GM12878 (cell line): ENCODE data around the gene NMNAT3. TPM values are rescaled to one million over a fixed set of nuclear protein-coding genes. Genes with fewer than 3 reads are reported as not detected.

Experiments
- ATAC-seq: fragments of 200-7000 bp; cut with Tn5 transposase; 3 replicates; pipeline ENCODE4 v1.9.1; 2020; ENCODE audit warnings: mild to moderate bottlenecking, moderate library complexity
- BruUV-seq: library from RNA; stranded (reverse); fragments of 400-500 nt; replicated peaks from 2 replicates; lab custom pipeline; 2021; lab: Mats Ljungman, UMichigan
- CTCF ChIA-PET: fragments of 300-600 bp; sonication (Branson Sonifier 250); formaldehyde crosslinking; extraction: SDS; loops from one replicate; lab custom pipeline; 2021; ENCODE audit warnings: inconsistent platforms; lab: Yijun Ruan, JAX
- POLR2A ChIA-PET: fragments of 350-600 bp; formaldehyde crosslinking; extraction: SDS; loops from one replicate; lab custom pipeline; 2021; ENCODE audit warnings: inconsistent platforms; lab: Charles Lee
- RAD21 ChIA-PET: fragments of 300-600 bp; sonication (Branson Sonifier 250); formaldehyde crosslinking; loops from one replicate; lab custom pipeline; 2023; ENCODE audit warnings: antibody characterized with exemption; ENCODE audit not compliant: unreplicated experiment; lab: Charles Lee
- SMC1A ChIA-PET: fragments of 300-600 bp; sonication (Branson Sonifier 250); formaldehyde crosslinking; loops from one replicate; lab custom pipeline; 2023; ENCODE audit not compliant: unreplicated experiment, uncharacterized antibody; lab: Charles Lee
- DNase-seq: peaks from one replicate; pipeline ENCODE4 v3.0.0-alpha.2; 2011; ENCODE audit warnings: low read depth, low spot score
- FAIRE-seq: peaks from 3 replicates; lab custom pipeline; 2011; peaks lifted over from hg19 to GRCh38; lab: Jason Lieb, UNC
- H2AFZ ChIP-seq: 2 replicates; pipeline ENCODE4 v1.6.0; 2011; ENCODE audit warnings: low read depth, low read length, control low read depth; ENCODE audit not compliant: control insufficient read depth
- H3K27ac ChIP-seq: 2 replicates; pipeline ENCODE4 v1.5.1; 2011; ENCODE audit warnings: control low read depth; ENCODE audit not compliant: control insufficient read depth, insufficient read depth
- H3K27me3 ChIP-seq, 2 experiments: replicated peaks in 1 of 2; 2 replicates each; pipeline versions ENCODE4 v1.6.0 to v1.6.1; 2011; ENCODE audit warnings: low read length in 1 of 2; ENCODE audit not compliant: control insufficient read depth in 2 of 2, insufficient read depth in 2 of 2
- H3K36me3 ChIP-seq, 2 experiments: 2 replicates each; pipeline ENCODE4 v1.5.1; 2011; ENCODE audit warnings: low read length in 1 of 2; ENCODE audit not compliant: control insufficient read depth in 2 of 2, insufficient read depth in 2 of 2
- H3K4me1 ChIP-seq: 2 replicates; pipeline ENCODE4 v1.6.1; 2011; ENCODE audit warnings: mild to moderate bottlenecking, low read length, moderate library complexity, mixed read lengths; ENCODE audit not compliant: control insufficient read depth, insufficient read depth
- H3K4me2 ChIP-seq: 2 replicates; pipeline ENCODE4 v1.6.0; 2011; ENCODE audit warnings: control low read depth; ENCODE audit not compliant: control insufficient read depth, insufficient read depth
- H3K4me3 ChIP-seq: fragments of 200-600 bp; sonication (generic); 2 replicates; pipeline ENCODE4 v1.5.1; 2016
- H3K79me2 ChIP-seq: 2 replicates; pipeline ENCODE4 v1.6.0; 2011; ENCODE audit warnings: low read length; ENCODE audit not compliant: control insufficient read depth, insufficient read depth
- H3K9ac ChIP-seq: 2 replicates; pipeline ENCODE4 v1.8.0; 2011; ENCODE audit warnings: low read length, control low read depth, mixed read lengths; ENCODE audit not compliant: control insufficient read depth, insufficient read depth
- H3K9me3 ChIP-seq: replicated peaks from 3 replicates; pipeline ENCODE4 v1.5.1; 2011; ENCODE audit warnings: mild to moderate bottlenecking, low read length; ENCODE audit not compliant: control insufficient read depth, insufficient read depth
- H4K20me1 ChIP-seq: 2 replicates; pipeline ENCODE4 v1.6.0; 2011; ENCODE audit not compliant: control insufficient read depth, insufficient read depth
- CEBPB ChIP-seq, 2 experiments: fragments of 150-350 bp in 1 of 2; IDR thresholded peaks; 2 replicates each; pipeline ENCODE4 v1.6.1; 2012 to 2014; ENCODE audit warnings: low read depth in 2 of 2, low read length in 2 of 2, borderline replicate concordance in 1 of 2, inconsistent platforms in 1 of 2
- CTCF ChIP-seq, 3 experiments: IDR thresholded peaks in 2 of 3; conservative IDR thresholded peaks in 1 of 3; 2 replicates each; pipeline ENCODE4 v1.5.1; 2011; ENCODE audit warnings: low read depth in 3 of 3, low read length in 3 of 3, mild to moderate bottlenecking in 3 of 3, control low read depth in 2 of 3, moderate library complexity in 2 of 3, inconsistent platforms in 1 of 3, mixed read lengths in 1 of 3; ENCODE audit not compliant: control insufficient read depth in 2 of 3, insufficient read depth in 1 of 3; ENCODE audit errors: extremely low read depth in 1 of 3
- EP300 ChIP-seq, 2 experiments: fragments of 150-350 bp in 1 of 2; IDR thresholded peaks; 2 replicates each; pipeline ENCODE4 v1.6.1; 2011 to 2012; ENCODE audit warnings: low read depth in 2 of 2, low read length in 2 of 2, borderline replicate concordance in 1 of 2, improper control_type of control experiment in 1 of 2, inconsistent platforms in 1 of 2; ENCODE audit not compliant: control insufficient read depth in 1 of 2
- IKZF2 ChIP-seq, 2 experiments: fragments of 450-650 bp; IDR thresholded peaks; 2 replicates each; pipeline ENCODE4 v1.6.1; 2017; ENCODE audit warnings: mild to moderate bottlenecking in 2 of 2, moderate library complexity in 2 of 2
- WGBS: methylation state at CpG from one replicate; pipeline ENCODE4 v1.1.6; 2016; ENCODE audit warnings: low lambda C conversion rate; ENCODE audit not compliant: insufficient replicate concordance, insufficient coverage; ENCODE audit errors: missing lambda C conversion rate; 5-methylcytosine and 5-hydroxymethylcytosine counted together
- in situ Hi-C: fragments of 300-500 bp; cut with MboI; formaldehyde crosslinking; loops from 9 replicates; pipeline ENCODE4 v1.14.3; 2018; ENCODE audit warnings: mixed read lengths
- intact Hi-C: fragments of 100-400 bp; cut with micrococcal nuclease; formaldehyde crosslinking; loops from one replicate; pipeline ENCODE4 v1.14.2; 2022; ENCODE audit not compliant: unreplicated experiment
- polyA plus RNA-seq, 11 experiments: library from polyadenylated mRNA; depleted of rRNA in 4 of 11; unstranded in 6 of 11; stranded (reverse) in 5 of 11; fragments of >200 nt; fragmentation: Nextera tagmentation in 4 of 11; fragmentation: Illumina TruSeq in 1 of 11; extraction: Ambion mirVana in 4 of 11; extraction: Trizol in 1 of 11; gene quantifications; 1 replicate in 1 of 11; 2 replicates in 10 of 11; pipeline versions ENCODE4 v1.2.1 to v1.2.3, GENCODE V29; 2011 to 2016; ENCODE audit warnings: inconsistent platforms in 2 of 11, missing spikeins in 2 of 11, low read depth in 1 of 11
- total RNA-seq, 4 experiments: library from RNA; depleted of rRNA in 3 of 4; stranded (reverse); fragments of >200 nt in 3 of 4; fragmentation: Illumina TruSeq in 1 of 4; extraction: Trizol in 1 of 4; gene quantifications; 2 replicates each; pipeline versions ENCODE4 v1.2.1 to v1.2.3, GENCODE V29; 2013 to 2021

NMNAT3 gene
- total and polyA plus RNA-seq, 10 of the 15 experiments (the other 5 are each of a cell fraction or from before 2014, with no cell fraction given): under 0.01 to 0.92 (median 0.08) TPM; not detected in 4

DNA sequence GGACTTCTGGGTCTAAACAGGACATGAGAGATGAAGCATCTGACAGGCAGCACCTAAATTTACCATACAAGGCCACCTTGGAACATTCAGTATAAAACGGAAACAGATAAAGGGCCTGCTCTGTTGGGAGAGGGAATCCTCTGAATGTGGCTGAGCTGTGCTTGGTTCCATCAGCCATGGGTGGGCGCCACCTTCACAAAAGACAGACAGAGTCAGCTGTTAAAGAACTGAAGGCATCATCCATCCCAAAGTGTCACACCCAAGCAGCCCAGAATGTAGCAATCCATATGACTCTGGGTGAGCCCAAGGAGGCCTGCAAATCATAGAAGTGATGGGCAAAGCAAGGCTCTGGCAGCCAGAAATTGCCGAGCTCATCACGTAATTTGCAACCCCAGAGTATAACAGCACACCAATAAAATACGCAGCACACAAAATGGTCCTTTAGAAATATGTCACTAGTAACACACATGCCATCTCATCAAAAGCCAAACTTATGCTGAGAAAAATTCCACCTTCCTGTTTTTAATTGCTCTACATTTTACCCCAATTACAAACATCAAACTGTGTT, 113.4 kb downstream of the NMNAT3 start:
- no peak overlapping the region for H2AFZ ChIP-seq
- H3K27ac ChIP-seq: no peak overlapping the region
- H3K27me3 ChIP-seq: no peaks in the 10 kb centered on the region
- H3K36me3 ChIP-seq: no peaks in the 10 kb centered on the region
- intact Hi-C loops: no loop called here
- no peaks in the 10 kb centered on the region for H4K20me1 ChIP-seq
- SMC1A ChIA-PET: no interaction called here
- no peak overlapping the region for H3K9ac ChIP-seq
- POLR2A ChIA-PET: no interaction called here
- whole genome bisulfite sequencing: 71% methylated on average over 5 of the region's 5 CpGs
- no peaks in the 10 kb centered on the region for H3K4me1 ChIP-seq
- no peaks in the 10 kb centered on the region for H3K9me3 ChIP-seq
- CTCF ChIA-PET: no interaction called here
- DNase-seq: no peak
- no peak for ATAC-seq
- no peak overlapping the region for H3K4me2 ChIP-seq
- no peaks in the 10 kb centered on the region for H3K79me2 ChIP-seq
- H3K4me3 ChIP-seq: no peak overlapping the region
- in situ Hi-C loops: no loop called here
- no peak for TF ChIP-seq EP300 (IDR thresholded peaks at IDR 0.05; ENCODE audit: borderline replicate concordance in 1 of 2, control insufficient read depth in 1 of 2, low read depth in 2 of 2, low read length in 2 of 2)
- no peak for TF ChIP-seq IKZF2 (IDR thresholded peaks at IDR 0.05)
- peak in 2 of 3 experiments; percentile 27 to 28; a peak in 3 of 6 replicates for TF ChIP-seq CTCF (IDR thresholded peaks at IDR 0.05 in 2 of 3, conservative IDR thresholded peaks at IDR 0.05 in 1 of 3; ENCODE audit: control insufficient read depth in 2 of 3, extremely low read depth in 1 of 3, insufficient read depth in 1 of 3, low read depth in 3 of 3, low read length in 3 of 3)
- TF ChIP-seq CEBPB (IDR thresholded peaks at IDR 0.05; ENCODE audit: borderline replicate concordance in 1 of 2, low read depth in 2 of 2, low read length in 2 of 2): no peak
- BruUV-seq: no TSS peak
- RAD21 ChIA-PET: no interaction called here
- FAIRE-seq: no peak
